IPS-15b (cell line): Measurements from ENCODE around the gene PRAMEF6.
"Not testable (repeated sequence)": the region's sequence is repeated elsewhere in the genome, so short reads cannot be mapped to it uniquely, and the experiment has no call there.

Source experiments
- H3K27me3 ChIP-seq: one replicate; pipeline ENCODE4 v1.6.1; 2013; ENCODE audit warnings: low read length; ENCODE audit not compliant: control insufficient read depth, insufficient read depth
- H3K36me3 ChIP-seq: one replicate; pipeline ENCODE4 v1.6.1; 2013; ENCODE audit warnings: low read length; ENCODE audit not compliant: control insufficient read depth, insufficient read depth
- H3K4me1 ChIP-seq: one replicate; pipeline ENCODE4 v1.6.1; 2013; ENCODE audit warnings: mild to moderate bottlenecking, low read length; ENCODE audit not compliant: control insufficient read depth, insufficient read depth
- H3K4me3 ChIP-seq: one replicate; pipeline ENCODE4 v1.5.1; 2013; ENCODE audit warnings: low read depth, low read length
- H3K9ac ChIP-seq: one replicate; pipeline ENCODE4 v1.6.1; 2013; ENCODE audit warnings: low read depth, mild to moderate bottlenecking, low read length
- H3K9me3 ChIP-seq: one replicate; pipeline ENCODE4 v1.6.1; 2013; ENCODE audit warnings: mild to moderate bottlenecking, low read length; ENCODE audit not compliant: control insufficient read depth, insufficient read depth

Gene PRAMEF6

DNA sequence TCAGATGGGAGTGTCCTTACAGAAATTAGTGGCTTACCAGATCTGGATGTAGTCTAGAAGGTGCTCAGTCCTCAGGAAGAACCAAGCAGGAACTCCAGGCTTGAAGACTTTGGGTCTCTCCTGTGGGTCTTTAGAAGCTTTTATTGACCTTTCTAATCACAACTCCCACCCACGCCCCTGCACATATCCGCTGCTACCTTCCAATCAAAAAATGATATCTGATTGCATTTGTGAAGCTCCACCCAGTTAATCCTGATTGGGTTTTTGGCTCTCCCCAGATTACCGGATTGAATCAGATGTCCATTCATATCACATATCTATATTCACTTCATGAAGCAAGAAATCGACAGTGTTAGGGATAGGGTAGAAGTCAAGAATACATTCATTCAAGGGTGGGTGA lies at the start of gene PRAMEF6:
Gene PRAMEF6 (minus strand): TSS at position 101 of the 400 bp plus-strand sequence. CDS start 5,062 bp downstream, outside the sequence.
- not testable (repeated sequence) for H3K9ac ChIP-seq

DNA sequence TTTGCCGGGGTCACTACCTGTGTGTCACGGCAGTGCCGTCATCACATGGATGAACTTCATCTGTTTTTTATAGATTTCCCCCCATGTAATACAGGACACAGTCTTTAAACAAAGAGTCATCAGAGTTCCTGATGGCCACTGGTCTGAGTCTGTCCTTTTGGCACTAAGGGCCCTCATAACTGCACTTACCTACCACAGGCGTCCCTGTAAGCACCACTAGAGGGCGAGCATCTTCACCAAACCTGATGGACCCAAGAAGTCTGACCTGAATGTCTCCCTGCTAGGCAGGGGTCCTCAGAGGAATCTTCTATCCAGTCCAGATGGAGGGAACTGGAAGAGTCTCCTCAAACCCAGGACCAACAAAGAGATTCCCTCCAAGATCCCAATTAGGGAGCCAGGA lies 23.0 kb downstream of the PRAMEF6 start:
- H3K4me3 ChIP-seq, H3K36me3 ChIP-seq, H3K27me3 ChIP-seq, H3K4me1 ChIP-seq, H3K9me3 ChIP-seq, H3K9ac ChIP-seq: not testable (repeated sequence)

More for the DNA sequence above, at the start of gene PRAMEF6:
- H3K36me3 ChIP-seq, H3K4me1 ChIP-seq, H3K27me3 ChIP-seq, H3K9me3 ChIP-seq, H3K4me3 ChIP-seq: not testable (repeated sequence)

DNA sequence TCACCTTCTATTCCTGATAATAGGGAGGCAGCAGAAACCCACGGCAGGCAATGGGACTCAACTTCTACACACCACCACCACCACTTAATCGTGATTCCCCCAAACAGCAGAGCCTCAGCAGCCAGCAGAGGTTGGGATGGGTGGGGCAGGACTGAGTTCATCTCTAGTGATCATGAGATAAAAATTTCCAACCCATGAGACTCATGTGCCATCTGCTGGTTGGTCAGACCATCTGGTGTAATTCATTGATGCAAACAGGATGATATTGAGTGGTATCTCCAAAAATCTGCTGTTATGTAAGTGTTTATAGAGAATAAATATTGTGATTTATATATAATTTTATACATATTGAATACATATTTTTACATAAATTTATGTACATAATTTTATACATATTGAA lies 25.6 kb downstream of the PRAMEF6 start:
- H3K36me3 ChIP-seq, H3K27me3 ChIP-seq, H3K9ac ChIP-seq: not testable (repeated sequence)

DNA sequence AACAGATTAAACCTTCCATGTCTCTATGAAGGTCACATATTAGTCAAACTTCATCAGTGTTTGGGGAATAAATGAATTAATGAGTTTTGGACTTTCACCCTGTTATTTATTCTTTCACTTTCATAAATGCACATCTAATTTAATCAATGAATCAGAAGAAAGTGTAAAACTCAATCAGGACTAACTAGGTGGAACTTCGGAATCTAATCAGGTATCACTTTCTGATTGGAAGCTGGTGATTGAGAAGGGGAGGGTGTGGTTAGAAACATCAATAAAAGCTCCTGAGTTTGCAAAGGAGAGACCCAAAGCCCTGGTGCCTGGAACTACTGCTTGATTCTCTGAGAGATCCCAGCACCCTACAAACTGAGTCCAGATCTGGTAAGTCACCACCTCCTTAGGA lies 31.1 kb downstream of the PRAMEF6 start, which contains the start of gene PRAMEF7:
Gene PRAMEF7 (plus strand): TSS at position 301 of the 400 bp plus-strand sequence. CDS start 1,083 bp downstream, outside the sequence.
- H3K9ac ChIP-seq, H3K36me3 ChIP-seq, H3K4me3 ChIP-seq, H3K9me3 ChIP-seq, H3K27me3 ChIP-seq, H3K4me1 ChIP-seq: not testable (repeated sequence)

More for the DNA sequence above, 25.6 kb downstream of the PRAMEF6 start:
- H3K9me3 ChIP-seq, H3K4me3 ChIP-seq, H3K4me1 ChIP-seq: not testable (repeated sequence)

DNA sequence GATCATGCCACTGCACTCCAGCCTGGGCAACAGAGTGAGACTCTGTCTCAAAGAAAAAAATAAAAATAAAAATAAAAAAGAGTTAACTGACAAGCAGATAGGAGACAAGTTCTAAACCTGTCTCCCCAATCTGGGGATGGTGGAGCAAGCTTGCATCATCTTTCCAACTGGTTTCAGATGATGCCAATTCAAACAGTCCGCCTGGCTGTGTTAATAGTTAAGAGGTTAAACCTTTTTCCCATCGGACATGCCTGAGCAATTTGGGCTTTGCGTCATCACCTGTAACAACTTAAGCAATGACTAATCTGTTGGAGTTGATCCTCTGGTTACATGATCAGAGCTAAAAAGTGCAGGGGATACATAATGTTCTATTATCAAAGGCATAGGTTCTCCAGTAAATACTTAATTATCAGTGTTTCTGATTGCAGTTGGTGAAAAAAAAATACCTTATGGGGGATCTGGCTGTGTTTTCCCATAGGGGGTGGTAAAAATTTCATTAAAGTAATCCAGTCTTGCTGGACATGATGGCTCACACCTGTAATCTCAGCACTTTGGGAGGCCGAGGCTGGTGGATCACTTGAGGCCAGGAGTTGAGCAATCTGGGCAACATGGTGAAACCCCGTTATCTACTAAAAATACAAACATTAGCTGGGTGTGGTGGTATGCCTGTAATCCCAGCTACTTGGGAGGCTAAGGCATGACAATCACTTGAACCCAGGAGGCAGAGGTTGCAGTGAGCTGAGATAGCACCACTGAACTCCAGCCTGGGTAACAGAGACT lies 43.4 kb downstream of the PRAMEF6 start:
- not testable (repeated sequence) for H3K36me3 ChIP-seq, H3K4me3 ChIP-seq, H3K9ac ChIP-seq, H3K9me3 ChIP-seq, H3K4me1 ChIP-seq, H3K27me3 ChIP-seq

DNA sequence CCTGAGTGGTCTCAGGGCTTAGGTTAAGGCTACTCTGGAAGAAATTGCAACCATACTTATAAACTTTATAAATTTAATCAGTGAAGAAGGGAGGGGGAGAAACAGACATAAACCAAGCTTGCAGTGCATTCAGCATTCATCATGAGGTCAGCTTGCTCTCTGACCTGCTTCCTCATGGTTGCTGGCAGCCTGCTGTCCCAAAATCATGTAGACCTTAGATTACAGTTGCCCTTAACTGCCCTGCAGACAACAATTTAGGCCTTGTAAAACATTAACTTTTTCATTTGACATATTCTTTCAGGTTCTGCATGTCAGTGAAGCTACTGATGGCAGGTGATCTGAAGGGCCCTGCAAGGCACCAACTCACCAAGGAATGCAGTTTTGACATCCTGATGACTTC lies 48.2 kb downstream of the PRAMEF6 start:
- not testable (repeated sequence) for H3K9me3 ChIP-seq, H3K4me1 ChIP-seq, H3K4me3 ChIP-seq, H3K36me3 ChIP-seq, H3K9ac ChIP-seq, H3K27me3 ChIP-seq

DNA sequence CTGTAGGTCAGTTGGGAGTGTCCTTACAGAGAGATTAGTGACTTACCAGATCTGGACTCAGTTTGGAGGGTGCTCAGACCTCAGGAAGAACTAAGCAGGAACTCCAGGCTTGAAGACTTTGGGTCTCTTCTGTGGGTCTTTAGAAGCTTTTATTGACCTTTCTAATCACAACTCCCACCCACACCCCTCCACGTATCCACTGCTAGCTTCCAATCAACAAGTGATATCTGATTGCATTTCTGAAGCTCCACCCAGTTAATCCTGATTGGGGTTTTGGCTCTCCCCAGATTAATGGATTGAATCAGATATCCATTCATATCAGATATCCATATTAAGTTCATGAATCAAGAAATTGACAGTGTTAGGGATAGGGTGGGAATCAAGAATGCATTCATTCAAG lies 49.2 kb downstream of the PRAMEF6 start, which contains the start of gene PRAMEF10:
Gene PRAMEF10 (minus strand): TSS at position 101 of the 400 bp plus-strand sequence. CDS start 2,423 bp downstream, outside the sequence.
- H3K4me3 ChIP-seq = not testable (repeated sequence)

More for the DNA sequence above, 49.2 kb downstream of the PRAMEF6 start, which contains the start of gene PRAMEF10:
- H3K27me3 ChIP-seq, H3K4me1 ChIP-seq, H3K36me3 ChIP-seq, H3K9ac ChIP-seq, H3K9me3 ChIP-seq: not testable (repeated sequence)
